Measurements from ENCODE around the gene ACSL3.

- TF ChIP-seq EZH2 (IDR thresholded peaks at IDR 0.05; ENCODE audit: insufficient read depth, poor library complexity, severe bottlenecking), result no peak
- TF ChIP-seq EZH2phosphoT487 (IDR thresholded peaks at IDR 0.05; ENCODE audit: insufficient read depth, low read depth), result no peak
Observed at GRCh38 chr2:222946700-222947287, 86.0 kb downstream of the ACSL3 start.

All from GM23248 (cell line).